K562 (cell line): Measurements from ENCODE around the gene OTUD5. TPM values are rescaled to one million over a fixed set of nuclear protein-coding genes. Genes with fewer than 3 reads are reported as not detected.

ENCODE experiments used
- ARHGAP35 ChIP-seq: fragments of 450-650 bp; IDR thresholded peaks from 2 replicates; pipeline ENCODE4 v1.6.1; 2018; ENCODE audit not compliant: partially characterized antibody
- CHD4 ChIP-seq: fragments of 200-600 bp; sonication (generic); IDR thresholded peaks from 3 replicates; pipeline ENCODE4 v1.6.1; 2012; ENCODE audit warnings: low read depth, mild to moderate bottlenecking, mixed read lengths, low read length, inconsistent platforms; ENCODE audit not compliant: insufficient read depth, insufficient replicate concordance, poor library complexity, severe bottlenecking
- FOXO4 ChIP-seq: fragments of 450-650 bp; formaldehyde crosslinking; IDR thresholded peaks from 2 replicates; pipeline ENCODE4 v1.4.0; 2020; ENCODE audit warnings: mild to moderate bottlenecking, moderate library complexity
- FOXP1 ChIP-seq: sonication (generic); formaldehyde crosslinking; IDR thresholded peaks from 2 replicates; pipeline ENCODE4 v1.8.0; 2022; ENCODE audit warnings: mild to moderate bottlenecking, missing genetic modification reagents
- HIVEP1 ChIP-seq: fragments of 250-450 bp; sonication (Bioruptor Pico); IDR thresholded peaks from 2 replicates; pipeline ENCODE4 v1.4.0; 2020; ENCODE audit warnings: mild to moderate bottlenecking
- HNRNPH1 ChIP-seq: fragments of 200-400 bp; formaldehyde crosslinking; optimal IDR thresholded peaks from 2 replicates; pipeline ENCODE3; 2017; ENCODE audit warnings: low read depth, mild to moderate bottlenecking, low read length, moderate library complexity
- NCOA2 ChIP-seq, 2 experiments: fragments of 450-650 bp; IDR thresholded peaks; 2 replicates each; pipeline ENCODE4 v1.6.1; 2018; ENCODE audit warnings: mild to moderate bottlenecking in 2 of 2, moderate library complexity in 1 of 2; ENCODE audit not compliant: partially characterized antibody in 2 of 2
- NFE2 ChIP-seq: IDR thresholded peaks from 2 replicates; pipeline ENCODE4 v1.6.1; 2014; ENCODE audit warnings: antibody characterized with exemption, low read depth
- PHB ChIP-seq: fragments of 250-450 bp; sonication (Bioruptor Pico); IDR thresholded peaks from 2 replicates; pipeline ENCODE4 v1.5.0; 2021
- POLR2G ChIP-seq: fragments of 200-400 bp; formaldehyde crosslinking; IDR thresholded peaks from 2 replicates; pipeline ENCODE4 v1.6.1; 2017; ENCODE audit warnings: low read depth, mild to moderate bottlenecking, antibody characterized with exemption, low read length, moderate library complexity
- RERE ChIP-seq: sonication (generic); formaldehyde crosslinking; IDR thresholded peaks from 2 replicates; pipeline ENCODE4 v1.8.0; 2023; ENCODE audit warnings: missing genetic modification reagents, mild to moderate bottlenecking, borderline replicate concordance
- SIN3A ChIP-seq, 2 experiments: fragments of 150-350 bp in 1 of 2; IDR thresholded peaks; 2 replicates each; pipeline ENCODE4 v1.6.1; 2011 to 2016; ENCODE audit warnings: borderline replicate concordance in 2 of 2, low read depth in 2 of 2, low read length in 2 of 2, mild to moderate bottlenecking in 2 of 2, moderate library complexity in 2 of 2; ENCODE audit not compliant: control insufficient read depth in 1 of 2
- TAF15 ChIP-seq: fragments of 200-400 bp; formaldehyde crosslinking; IDR thresholded peaks from 2 replicates; pipeline ENCODE4 v1.6.1; 2017; ENCODE audit warnings: mild to moderate bottlenecking, low read depth, low read length, moderate library complexity
- THAP7 ChIP-seq: fragments of 250-450 bp; sonication (Bioruptor Pico); IDR thresholded peaks from 2 replicates; pipeline ENCODE4 v1.5.0; 2021
- ZFP1 ChIP-seq: fragments of 450-650 bp; formaldehyde crosslinking; IDR thresholded peaks from 2 replicates; pipeline ENCODE4 v1.4.0; 2020; ENCODE audit warnings: mild to moderate bottlenecking, mixed read lengths
- ZNF134 ChIP-seq: fragments of 250-450 bp; sonication (Bioruptor Pico); conservative IDR thresholded peaks from 2 replicates; pipeline ENCODE4 v1.4.0; 2020
- ZNF143 ChIP-seq: sonication (generic); formaldehyde crosslinking; IDR thresholded peaks from 2 replicates; pipeline ENCODE4 v1.9.0; 2022; ENCODE audit warnings: mild to moderate bottlenecking, missing genetic modification reagents
- ZNF263 ChIP-seq: sonication (generic); formaldehyde crosslinking; IDR thresholded peaks from 2 replicates; pipeline ENCODE4 v1.8.0; 2022; ENCODE audit warnings: mild to moderate bottlenecking, missing genetic modification reagents, borderline replicate concordance
- ZNF57 ChIP-seq: fragments of 450-650 bp; formaldehyde crosslinking; IDR thresholded peaks from 2 replicates; pipeline ENCODE4 v1.4.0; 2020; ENCODE audit warnings: mild to moderate bottlenecking, moderate library complexity
- ZNF778 ChIP-seq: fragments of 450-650 bp; formaldehyde crosslinking; IDR thresholded peaks from 2 replicates; pipeline ENCODE4 v1.4.0; 2020; ENCODE audit warnings: mild to moderate bottlenecking, moderate library complexity
- polyA plus RNA-seq, 8 experiments: library from polyadenylated mRNA; depleted of rRNA in 4 of 8; stranded (reverse) in 5 of 8; unstranded in 3 of 8; fragments of >200 nt; fragmentation: Nextera tagmentation in 2 of 8; fragmentation: Illumina TruSeq in 1 of 8; extraction: Ambion mirVana in 2 of 8; extraction: Trizol in 1 of 8; gene quantifications; 2 replicates each; pipeline versions ENCODE4 v1.2.1 to v1.2.3, GENCODE V29; 2011 to 2014; ENCODE audit warnings: inconsistent platforms in 1 of 8, missing spikeins in 1 of 8
- total RNA-seq, 7 experiments: library from RNA; depleted of rRNA in 6 of 7; stranded (reverse); fragments of >200 nt in 6 of 7; fragmentation: Illumina TruSeq in 2 of 7; extraction: Trizol in 2 of 7; gene quantifications; 2 replicates each; pipeline versions ENCODE4 v1.2.1 to v1.2.3, GENCODE V29; 2011 to 2021; ENCODE audit warnings: low replicate concordance in 1 of 7

The OTUD5 gene
- total and polyA plus RNA-seq, 9 of the 15 experiments (the other 6 are each of a cell fraction or from before 2014, with no cell fraction given) = 3.6 to 102 (median 59.0) TPM

GRCh38 chrX:48957827-48958634, 624 bp upstream of the OTUD5 start (continued):
- TF ChIP-seq ARHGAP35 = no peak
- peak; percentile 25 for TF ChIP-seq POLR2G
- TF ChIP-seq ZNF143 = no peak
- no peak for TF ChIP-seq HNRNPH1
- TF ChIP-seq ZFP1 (CRISPR knock-in tag) = no peak
- TF ChIP-seq NCOA2 (IDR thresholded peaks at IDR 0.05; ENCODE audit: partially characterized antibody in 2 of 2) = no peak
- no peak for TF ChIP-seq ZNF778 (CRISPR knock-in tag)
- TF ChIP-seq RERE (CRISPR knock-in tag) = no peak
- TF ChIP-seq ZNF263 = no peak
- TF ChIP-seq HIVEP1 = no peak
- TF ChIP-seq PHB (CRISPR knock-in tag) = no peak
- TF ChIP-seq ZNF57 = no peak
- no peak for TF ChIP-seq ZNF134 (CRISPR knock-in tag)
- no peak for TF ChIP-seq TAF15
- no peak for TF ChIP-seq FOXO4 (CRISPR knock-in tag)
- no peak for TF ChIP-seq NFE2
- peak in 1 of 2 experiments; percentile 81; a peak in 1 of 4 replicates for TF ChIP-seq SIN3A (IDR thresholded peaks at IDR 0.05; ENCODE audit: borderline replicate concordance in 2 of 2, control insufficient read depth in 1 of 2, low read depth in 2 of 2, low read length in 2 of 2)
- no peak for TF ChIP-seq FOXP1 (CRISPR knock-in tag)
- no peak for TF ChIP-seq CHD4
- TF ChIP-seq THAP7 (CRISPR knock-in tag) = no peak
